ENCODE data around the gene WLS.
A peak's percentile ranks its signal among the peaks of the same experiment; 100 is the strongest.

Gene WLS

DNA sequence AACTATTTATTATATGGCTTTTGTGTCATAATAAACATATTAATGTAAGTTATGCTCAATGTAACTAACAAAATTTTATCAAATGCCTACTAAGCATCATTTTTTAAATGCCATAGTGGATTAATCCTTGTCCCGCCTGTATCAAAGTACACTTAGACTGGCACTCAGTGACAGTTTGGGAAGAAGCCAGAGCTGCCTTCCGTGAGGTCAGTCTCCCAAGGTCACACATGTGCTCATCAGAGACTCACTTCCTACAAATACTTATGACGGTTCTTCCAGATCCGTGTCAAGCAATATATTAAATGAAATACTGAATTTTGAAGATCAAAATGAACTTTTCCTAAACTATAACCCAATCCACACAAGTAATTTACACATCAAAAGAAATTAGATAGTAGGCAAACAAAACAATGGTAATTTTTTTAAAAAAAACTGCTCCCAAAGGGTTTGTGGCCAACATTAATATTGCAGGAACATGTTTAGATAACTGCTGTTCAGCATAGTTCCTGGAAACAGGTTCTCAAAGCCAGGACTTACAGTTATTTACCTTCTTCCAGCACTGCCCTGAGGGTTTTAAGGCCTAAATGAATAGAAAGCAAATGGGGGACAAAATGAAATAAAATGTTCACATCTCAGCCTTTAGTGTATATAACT is 27.2 kb downstream of the WLS start:
- TF ChIP-seq, protein P1, sequence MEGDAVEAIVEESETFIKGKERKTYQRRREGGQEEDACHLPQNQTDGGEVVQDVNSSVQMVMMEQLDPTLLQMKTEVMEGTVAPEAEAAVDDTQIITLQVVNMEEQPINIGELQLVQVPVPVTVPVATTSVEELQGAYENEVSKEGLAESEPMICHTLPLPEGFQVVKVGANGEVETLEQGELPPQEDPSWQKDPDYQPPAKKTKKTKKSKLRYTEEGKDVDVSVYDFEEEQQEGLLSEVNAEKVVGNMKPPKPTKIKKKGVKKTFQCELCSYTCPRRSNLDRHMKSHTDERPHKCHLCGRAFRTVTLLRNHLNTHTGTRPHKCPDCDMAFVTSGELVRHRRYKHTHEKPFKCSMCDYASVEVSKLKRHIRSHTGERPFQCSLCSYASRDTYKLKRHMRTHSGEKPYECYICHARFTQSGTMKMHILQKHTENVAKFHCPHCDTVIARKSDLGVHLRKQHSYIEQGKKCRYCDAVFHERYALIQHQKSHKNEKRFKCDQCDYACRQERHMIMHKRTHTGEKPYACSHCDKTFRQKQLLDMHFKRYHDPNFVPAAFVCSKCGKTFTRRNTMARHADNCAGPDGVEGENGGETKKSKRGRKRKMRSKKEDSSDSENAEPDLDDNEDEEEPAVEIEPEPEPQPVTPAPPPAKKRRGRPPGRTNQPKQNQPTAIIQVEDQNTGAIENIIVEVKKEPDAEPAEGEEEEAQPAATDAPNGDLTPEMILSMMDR (IDR thresholded peaks at IDR 0.05; ENCODE audit: control insufficient read depth, extremely low read depth, insufficient read depth): no peak
- H3K4me3 ChIP-seq (ENCODE audit: low read depth, low read length): no peak overlapping the region
- no peak for DNase-seq (ENCODE audit: low read depth)

DNA sequence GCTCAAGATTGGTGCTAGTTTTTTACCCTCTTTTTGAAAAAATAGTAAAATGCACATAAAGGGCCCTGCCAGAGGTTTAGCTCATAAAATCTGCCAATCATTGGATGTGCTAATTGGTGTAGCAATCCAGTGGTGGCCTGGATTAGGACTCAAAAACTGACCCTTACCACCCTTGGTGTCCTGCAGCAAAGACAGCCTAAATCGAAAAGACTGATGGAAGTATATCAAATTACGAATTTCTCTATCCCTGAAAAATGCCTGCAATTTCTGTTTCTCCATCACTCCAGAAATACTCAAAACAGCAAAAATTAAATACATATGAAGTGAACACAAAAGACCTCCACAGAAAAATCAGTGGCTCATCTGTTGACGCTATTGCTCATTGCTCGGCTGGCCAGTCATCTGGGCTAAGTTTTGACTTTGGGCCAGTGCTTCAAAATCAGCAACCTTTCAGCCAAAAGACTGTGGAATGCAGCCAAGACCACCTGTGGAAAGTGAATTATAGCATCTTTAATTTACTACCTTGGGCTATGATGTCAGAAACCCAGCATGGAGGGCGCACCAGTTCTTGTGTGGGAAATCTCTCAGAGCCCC is 30.0 kb downstream of the WLS start:
- no peak for DNase-seq (ENCODE audit: low read depth)
- no peak overlapping the region for H3K4me3 ChIP-seq (ENCODE audit: low read depth, low read length)
- TF ChIP-seq, protein P1 (IDR thresholded peaks at IDR 0.05; ENCODE audit: control insufficient read depth, extremely low read depth, insufficient read depth): no peak

DNA sequence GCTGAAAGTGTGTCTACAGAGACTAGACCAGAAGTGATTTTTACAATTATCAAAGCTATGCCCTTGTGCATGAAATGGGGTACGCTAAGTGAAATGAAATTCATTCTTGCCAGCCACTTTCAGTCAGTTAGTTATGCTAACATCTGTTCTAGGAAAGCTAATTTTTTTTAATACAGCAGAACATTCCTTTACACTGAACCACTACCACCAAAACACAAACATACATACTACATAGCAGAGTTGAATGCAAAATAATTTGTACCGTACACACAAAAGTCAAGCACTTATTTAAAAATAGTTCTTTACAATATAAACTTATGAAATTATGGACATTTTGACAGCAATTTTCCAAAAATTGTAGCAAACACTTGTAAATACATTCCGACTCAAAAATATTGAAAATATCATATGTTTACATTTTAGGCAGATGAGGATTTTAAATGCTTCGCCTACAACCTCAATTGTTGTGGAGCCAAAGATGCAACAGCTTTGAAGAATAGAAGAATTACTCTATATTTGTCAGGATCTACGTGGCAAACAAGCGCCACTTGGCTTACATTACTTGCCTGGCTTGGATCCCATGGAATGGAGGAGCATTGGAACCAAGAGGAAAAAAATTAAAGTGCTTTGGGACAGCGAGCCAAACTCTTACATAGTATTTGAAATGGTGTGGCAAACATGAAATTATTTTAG is 30.6 kb downstream of the WLS start:
- DNase-seq (ENCODE audit: low read depth): no peak
- no peak overlapping the region for H3K4me3 ChIP-seq (ENCODE audit: low read depth, low read length)
- TF ChIP-seq, protein P1 (IDR thresholded peaks at IDR 0.05; ENCODE audit: control insufficient read depth, extremely low read depth, insufficient read depth): no peak

DNA sequence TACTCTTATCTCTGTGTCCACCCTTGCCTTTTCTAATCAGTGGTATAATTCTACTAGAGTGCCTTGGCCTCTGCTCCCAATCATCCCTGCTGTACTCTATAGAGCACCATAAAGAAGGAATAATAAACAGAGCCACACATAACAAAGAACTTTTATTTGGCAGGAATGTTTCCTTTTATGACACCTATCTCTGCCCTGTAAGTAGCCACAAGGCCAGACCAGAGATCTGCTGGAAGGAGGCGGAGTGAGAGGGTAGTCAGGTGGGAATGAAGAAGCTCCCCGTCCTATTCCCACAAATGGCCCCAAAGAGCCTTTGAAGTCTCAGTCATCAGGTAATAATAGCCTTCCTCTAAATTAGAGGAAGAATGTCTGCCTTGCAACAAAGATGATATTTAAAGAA is 32.7 kb downstream of the WLS start:
- no peak for DNase-seq (ENCODE audit: low read depth)
- no peak overlapping the region for H3K4me3 ChIP-seq (ENCODE audit: low read depth, low read length)
- TF ChIP-seq, protein P1 (IDR thresholded peaks at IDR 0.05; ENCODE audit: control insufficient read depth, extremely low read depth, insufficient read depth): no peak

DNA sequence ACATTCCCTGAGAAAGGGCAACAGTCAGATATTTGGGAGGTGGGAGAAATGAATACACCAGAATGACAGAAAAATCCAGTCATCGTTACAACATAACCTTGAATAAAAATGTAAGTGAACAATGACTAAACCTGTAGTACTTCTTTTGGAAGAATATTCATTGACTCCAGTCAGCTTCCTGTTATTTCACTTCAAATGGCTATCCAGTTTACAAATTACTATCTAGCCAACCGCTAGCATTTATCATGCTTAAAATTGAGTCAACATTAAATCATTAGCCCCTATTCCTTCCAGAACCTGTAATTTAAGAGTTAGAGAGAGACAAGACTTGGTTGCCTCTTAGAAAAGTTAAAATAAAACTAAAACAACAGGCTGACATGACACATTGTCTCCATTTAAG is 33.6 kb downstream of the WLS start:
- TF ChIP-seq, protein P1 (IDR thresholded peaks at IDR 0.05; ENCODE audit: control insufficient read depth, extremely low read depth, insufficient read depth): no peak
- no peak for DNase-seq (ENCODE audit: low read depth)

DNA sequence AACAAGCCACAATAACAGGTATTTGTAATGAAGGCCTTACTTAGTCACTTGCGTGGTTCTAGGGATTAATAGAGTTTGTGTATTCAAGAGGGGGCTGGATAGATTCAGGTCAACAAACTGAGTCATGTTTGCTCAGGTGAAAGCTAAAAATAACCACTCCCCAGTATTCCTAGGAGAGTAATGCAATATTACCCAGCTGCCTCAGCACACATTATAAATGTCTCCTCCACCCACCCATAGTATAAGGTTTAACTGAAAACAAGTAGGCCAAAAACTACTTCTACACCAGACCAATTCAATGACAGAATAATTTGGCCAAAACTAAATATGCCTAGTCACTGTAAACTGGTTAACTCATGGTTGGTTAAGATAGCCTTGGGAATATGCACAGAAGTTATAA is 34.4 kb downstream of the WLS start:
- TF ChIP-seq, protein P1 (IDR thresholded peaks at IDR 0.05; ENCODE audit: control insufficient read depth, extremely low read depth, insufficient read depth): no peak
- peak; percentile 50 for DNase-seq (ENCODE audit: low read depth)
- H3K4me3 ChIP-seq (ENCODE audit: low read depth, low read length): no peak overlapping the region

More for the DNA sequence above, 33.6 kb downstream of the WLS start:
- no peak overlapping the region for H3K4me3 ChIP-seq (ENCODE audit: low read depth, low read length)
